GM10266 (cell line): ENCODE data around the gene PRKN.

ENCODE experiments used
- DNase-seq: peaks from one replicate; pipeline ENCODE4 v3.0.0; 2012; ENCODE audit errors: extremely low spot score
- TF ChIP-seq, protein P1 (sequence below): IDR thresholded peaks from 2 replicates; pipeline ENCODE4 v1.5.1; 2012; ENCODE audit warnings: mild to moderate bottlenecking, low read depth; ENCODE audit not compliant: control insufficient read depth, insufficient read depth; ENCODE audit errors: missing control alignments

The PRKN gene

DNA sequence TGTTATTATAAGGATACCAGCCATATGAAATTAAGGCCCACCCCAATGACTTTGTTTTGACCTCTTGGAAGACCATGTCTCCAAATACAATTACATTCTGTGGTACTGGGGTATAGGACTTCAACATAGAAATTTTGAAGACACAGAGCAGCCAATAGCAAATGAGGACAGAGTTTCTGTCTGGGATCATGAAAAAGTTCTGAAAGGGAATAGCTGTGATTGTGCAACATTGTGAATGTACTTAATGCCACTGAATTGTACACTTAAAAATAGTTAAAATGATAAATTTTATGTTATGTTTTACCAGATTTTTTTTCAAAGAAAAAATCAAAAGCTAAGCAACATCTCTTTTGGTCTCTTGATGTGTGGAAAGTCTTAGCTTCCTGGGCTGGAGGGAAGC is 1426.7 kb downstream of the PRKN start:
- DNase-seq = no peak
- TF ChIP-seq, protein P1, sequence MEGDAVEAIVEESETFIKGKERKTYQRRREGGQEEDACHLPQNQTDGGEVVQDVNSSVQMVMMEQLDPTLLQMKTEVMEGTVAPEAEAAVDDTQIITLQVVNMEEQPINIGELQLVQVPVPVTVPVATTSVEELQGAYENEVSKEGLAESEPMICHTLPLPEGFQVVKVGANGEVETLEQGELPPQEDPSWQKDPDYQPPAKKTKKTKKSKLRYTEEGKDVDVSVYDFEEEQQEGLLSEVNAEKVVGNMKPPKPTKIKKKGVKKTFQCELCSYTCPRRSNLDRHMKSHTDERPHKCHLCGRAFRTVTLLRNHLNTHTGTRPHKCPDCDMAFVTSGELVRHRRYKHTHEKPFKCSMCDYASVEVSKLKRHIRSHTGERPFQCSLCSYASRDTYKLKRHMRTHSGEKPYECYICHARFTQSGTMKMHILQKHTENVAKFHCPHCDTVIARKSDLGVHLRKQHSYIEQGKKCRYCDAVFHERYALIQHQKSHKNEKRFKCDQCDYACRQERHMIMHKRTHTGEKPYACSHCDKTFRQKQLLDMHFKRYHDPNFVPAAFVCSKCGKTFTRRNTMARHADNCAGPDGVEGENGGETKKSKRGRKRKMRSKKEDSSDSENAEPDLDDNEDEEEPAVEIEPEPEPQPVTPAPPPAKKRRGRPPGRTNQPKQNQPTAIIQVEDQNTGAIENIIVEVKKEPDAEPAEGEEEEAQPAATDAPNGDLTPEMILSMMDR = no peak

DNA sequence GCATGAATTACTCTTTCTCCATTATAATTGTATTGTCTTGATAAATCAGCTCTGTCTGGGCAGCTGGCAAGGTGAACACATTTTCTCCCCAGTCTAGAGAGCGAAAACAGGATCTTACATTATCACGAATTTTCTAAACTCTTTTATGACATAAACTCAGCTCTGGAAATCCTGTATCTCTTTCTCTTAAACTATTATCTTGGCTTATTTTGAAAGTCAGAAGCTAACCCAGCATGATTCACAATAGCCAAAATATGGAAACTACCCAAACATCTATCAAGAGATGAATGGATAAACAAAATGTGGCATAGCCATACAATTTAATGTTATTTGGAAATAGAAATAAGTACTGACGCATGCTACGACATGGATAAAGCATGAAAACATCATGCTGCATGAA is 1427.8 kb downstream of the PRKN start:
- DNase-seq = no peak
- TF ChIP-seq, protein P1 = no peak
